NCI-H187 (cell line): ENCODE measurements around the gene NHEJ1.
"Not testable (repeated sequence)": the region's sequence is repeated elsewhere in the genome, so short reads cannot be mapped to it uniquely, and the experiment has no call there.

Experiments
- DNase-seq, 2 experiments: peaks; one replicate each; lab custom pipeline; 2025; lab: John Stamatoyannopoulos, UW

The NHEJ1 gene, protein sequence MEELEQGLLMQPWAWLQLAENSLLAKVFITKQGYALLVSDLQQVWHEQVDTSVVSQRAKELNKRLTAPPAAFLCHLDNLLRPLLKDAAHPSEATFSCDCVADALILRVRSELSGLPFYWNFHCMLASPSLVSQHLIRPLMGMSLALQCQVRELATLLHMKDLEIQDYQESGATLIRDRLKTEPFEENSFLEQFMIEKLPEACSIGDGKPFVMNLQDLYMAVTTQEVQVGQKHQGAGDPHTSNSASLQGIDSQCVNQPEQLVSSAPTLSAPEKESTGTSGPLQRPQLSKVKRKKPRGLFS

DNA sequence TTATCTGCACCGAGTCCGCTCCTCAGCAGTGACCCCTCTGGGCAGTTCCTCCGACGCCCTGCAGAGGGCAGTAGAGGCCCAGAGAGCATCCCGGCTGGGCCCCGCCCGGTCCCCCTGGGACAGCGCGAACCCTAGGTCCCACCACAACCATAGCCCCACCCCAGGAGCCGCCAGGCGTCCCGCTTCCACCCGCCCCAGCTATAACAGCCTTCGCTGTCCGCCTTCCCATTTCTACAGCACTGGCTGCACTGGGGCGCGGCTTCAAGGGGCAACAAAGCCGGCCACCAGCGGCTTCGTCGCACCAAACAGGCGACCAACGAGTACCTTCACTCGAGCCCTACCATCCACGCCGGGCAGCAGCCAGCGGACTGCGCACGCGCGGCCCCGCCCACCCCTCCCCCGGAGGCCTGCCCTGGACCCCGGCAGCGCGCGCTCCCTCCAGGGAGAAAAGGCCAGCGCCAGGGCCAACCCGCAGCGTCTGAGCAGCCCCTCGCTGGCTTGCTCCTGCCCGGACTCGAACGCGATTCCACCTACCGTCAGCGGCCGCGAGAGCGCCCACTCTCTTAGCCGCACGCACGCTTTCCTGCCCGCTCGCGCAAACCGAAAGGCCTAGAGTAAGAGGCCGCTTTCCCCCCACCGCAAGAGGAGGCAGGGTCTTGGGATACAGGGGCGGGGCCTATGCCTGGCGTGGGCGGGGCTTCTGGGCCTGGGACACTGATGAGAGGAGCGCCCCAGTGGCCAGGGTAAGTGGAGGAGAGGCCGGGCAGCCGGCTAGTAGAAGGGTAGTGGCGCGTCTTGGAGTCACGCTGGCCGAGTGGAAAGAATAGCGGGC lies at the start of gene NHEJ1:
Gene NHEJ1 (minus strand): TSS at position 630 of the 832 bp plus-strand sequence. CDS start 2,453 bp downstream, outside the sequence.
- peak; percentile 65 to 78 for DNase-seq

DNA sequence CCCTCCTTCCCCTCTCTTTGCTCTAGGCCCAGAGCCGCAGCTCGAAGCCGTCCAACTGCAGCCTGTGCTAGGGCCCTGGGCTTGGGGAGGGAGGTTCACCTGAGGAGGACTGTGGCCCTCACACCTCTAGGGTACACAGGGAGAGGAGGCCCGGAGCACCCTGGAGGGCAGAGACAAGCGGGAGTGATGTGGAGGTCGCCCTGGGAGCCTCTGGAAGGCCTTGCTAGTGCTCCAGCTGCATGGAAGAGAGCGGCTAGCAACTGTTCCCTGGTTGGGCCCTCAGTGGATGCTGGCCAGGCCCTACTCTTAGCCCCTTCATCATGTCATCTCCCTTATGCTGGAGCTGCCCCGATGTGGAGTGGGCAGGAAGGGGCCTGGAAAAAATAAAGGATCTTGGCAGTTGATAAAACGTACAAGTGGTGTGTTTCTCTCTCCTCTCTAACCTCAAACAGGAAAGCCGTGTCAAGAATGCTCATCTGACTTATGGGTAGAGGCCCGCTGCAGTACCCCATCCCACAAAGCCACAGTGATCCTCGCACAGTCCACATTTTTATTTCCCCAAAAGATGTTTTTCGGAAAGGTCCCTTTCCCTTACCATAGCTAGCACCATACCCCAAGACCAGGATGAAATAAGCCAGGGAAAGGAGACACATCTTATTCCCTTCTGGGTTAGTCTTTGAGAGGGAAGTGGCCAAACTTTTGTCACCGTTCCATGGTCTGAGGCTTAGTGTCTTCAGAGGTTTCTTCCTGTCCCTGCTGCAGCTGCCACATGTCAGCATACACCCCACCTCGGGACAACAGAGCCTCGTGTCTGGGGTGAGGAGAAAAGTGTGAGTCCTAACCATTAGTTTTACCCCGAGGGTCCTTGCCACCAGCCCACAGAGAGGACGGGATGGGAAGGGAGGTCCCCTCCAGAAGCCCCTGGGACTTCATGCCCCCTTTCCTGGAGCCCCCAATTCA lies 48.9 kb upstream of the NHEJ1 start:
- DNase-seq = no peak

DNA sequence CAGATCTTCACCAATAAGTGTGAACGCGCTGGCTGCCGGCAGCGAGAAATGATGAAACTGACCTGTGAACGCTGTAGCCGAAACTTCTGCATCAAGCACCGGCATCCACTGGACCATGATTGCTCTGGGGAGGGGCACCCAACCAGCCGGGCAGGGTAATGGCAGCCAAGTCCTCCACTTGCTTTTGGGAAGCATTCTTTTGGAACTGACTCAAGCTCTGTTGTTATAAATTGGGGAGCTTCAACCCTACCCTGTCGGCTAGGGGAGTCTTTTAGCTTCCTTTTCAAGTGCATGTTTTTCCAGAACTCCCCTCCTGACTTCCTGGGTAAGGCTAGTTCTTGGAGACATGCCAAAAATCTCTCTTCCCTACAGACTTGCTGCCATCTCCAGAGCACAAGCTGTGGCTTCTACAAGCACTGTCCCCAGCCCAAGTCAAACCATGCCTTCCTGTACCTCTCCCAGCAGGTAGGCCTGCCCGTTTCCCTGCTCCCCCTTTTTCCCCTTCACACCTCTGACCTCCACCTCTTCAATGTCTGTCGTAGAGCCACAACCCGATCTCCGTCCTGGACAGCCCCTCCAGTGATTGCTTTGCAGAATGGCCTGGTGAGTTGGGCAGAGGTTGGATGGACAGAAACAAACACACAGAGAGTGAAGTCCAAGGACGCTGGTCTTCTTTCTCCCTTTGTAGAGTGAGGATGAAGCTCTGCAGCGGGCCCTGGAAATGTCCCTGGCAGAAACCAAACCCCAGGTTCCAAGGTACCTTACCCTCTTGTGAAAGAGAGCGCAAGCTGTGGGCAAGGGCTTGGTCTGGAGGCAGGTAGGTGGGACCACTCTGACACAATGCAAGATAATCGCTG lies 47.5 kb upstream of the NHEJ1 start:
- DNase-seq = no peak

DNA sequence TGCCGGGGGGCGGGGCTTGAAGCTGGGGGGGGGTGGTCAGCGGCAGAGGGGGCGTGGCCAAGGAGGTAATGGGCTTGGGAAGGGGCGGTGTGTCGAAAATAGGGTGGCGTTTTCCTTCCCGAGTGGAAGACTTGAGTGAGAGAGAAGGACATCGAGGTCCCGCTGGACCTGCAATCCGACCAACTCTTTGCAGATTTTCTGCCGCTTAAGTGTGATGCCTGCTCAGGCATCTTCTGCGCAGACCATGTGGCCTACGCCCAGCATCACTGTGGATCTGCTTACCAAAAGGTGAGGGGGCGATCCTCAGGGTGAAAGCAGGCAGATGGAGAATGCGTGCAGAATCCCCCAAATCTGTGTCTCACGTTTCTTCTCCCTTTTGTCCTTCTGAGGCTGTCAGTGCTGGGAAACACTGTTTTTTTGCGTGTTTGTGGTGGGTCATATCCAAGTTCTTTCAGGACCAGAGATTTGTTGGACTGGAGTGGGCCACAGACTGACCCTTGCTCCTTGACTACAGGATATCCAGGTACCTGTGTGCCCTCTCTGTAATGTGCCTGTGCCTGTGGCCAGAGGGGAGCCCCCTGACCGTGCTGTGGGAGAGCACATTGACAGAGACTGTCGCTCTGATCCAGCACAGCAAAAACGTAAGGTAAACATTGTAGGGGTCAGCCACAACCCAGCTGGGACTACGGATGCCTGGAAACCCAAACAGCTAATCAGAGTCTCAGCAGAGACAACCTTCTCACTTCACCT lies 46.7 kb upstream of the NHEJ1 start:
- no peak for DNase-seq

DNA sequence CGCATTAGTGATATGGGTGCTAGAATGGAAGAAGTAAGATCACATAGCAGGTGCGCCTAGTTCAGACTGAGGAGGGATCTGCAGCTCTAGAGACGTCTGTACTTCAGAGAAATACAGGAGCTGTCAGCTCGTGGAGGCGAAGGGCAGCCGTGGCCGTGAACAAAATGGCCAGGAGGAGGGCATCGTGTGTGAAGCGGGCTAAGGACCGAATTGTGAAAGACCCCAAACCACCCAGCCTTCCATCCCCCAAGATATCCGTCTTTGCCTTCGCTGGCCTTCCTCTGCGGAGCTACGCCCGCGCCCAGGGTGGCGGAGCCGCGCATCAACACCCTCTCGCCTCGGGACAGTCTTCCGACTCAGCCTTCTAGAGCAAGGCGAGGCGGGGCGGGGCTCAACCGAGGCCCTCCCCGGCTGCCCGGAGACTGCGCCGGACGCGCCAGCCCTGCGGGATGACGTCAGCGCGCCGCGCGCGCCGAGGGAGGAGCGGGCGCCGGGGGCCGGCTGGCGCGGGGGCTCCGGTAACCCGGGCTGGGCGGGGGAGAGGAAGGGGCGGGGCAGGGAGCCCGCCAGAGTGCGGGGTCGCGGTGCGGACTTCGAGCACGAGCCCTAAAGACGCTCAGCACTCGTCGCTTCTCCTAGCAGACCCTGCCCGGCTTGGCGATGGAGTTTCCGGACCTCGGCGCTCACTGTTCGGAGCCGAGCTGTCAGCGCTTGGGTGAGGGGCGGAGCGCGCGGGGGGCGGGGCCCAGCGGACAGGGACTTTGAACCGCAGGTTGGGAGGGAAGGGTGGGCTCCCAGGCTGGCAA lies 45.9 kb upstream of the NHEJ1 start, which contains the start of gene ZFAND2B:
Gene ZFAND2B (plus strand): TSS at position 455 of the 806 bp plus-strand sequence. CDS start 206 bp downstream, at position 661.
- peak; percentile 64 to 74 for DNase-seq

DNA sequence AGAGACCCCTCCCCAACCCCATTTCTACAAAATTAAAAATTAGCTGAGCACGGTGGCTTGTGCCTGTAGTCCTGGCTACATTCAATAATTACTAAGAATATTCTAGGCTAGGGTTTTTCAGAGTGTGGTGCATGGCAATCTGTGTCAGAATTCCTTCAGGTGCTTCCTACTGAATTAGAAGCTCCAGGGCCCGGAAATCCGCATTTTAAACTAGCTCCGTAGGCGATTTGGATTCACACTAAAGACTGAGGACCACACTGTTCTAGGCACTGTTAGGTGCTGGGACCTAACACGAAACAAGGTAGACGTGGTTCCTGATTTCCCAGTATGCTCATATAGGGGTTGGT lies 45.3 kb upstream of the NHEJ1 start:
- DNase-seq = no peak

DNA sequence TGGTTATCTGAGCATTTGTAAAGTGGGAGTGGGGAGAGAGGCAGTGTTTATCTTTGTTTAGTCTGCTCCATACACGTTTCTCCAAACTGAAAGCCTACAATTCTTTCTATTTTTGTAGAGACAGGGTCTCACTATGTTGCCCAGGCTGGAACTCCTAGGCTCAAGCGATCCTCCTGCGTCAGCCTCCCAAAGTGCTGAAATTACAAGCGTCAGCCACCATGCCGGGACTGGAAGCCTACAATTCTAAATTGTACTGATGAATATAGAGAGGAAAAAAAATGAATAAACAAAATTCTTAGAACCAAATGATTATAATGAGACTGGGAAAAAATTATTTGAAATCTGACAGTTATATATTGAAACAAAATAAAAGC lies 44.5 kb upstream of the NHEJ1 start:
- DNase-seq = no peak

DNA sequence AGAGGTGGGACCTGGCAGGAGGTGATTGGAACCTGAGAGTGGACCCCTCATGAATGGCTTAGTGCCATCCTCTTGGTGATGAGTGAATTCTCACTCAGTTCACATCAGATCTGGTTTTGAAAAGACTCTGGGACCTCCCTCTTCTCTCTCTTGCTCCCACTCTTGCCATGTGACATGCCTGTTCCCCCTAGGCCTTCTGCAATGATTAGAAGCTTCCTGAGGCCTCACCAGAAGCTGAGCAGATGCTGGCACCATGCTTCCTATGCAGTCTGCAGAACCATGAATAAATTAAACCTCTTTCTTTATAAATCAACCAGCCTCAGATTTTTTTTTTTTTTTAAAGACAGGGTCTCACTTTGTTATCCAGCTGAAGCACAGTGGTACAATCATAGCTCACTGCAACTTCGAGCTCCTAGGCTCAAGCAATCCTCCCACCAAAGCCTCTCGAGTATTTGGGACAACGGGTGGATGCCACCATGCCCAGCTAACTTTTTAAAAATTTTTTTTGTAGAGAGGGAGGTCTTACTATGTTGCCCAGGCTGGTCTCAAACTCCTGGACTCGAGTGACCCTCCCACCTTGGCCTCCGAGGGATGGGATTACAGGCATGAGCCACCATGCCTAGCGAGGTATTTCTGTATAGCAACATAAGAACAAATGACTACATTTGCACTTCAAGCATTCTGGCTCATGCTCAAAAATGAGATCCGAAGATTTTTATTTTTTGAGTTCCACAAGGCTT lies 44.0 kb upstream of the NHEJ1 start:
- DNase-seq = no peak

DNA sequence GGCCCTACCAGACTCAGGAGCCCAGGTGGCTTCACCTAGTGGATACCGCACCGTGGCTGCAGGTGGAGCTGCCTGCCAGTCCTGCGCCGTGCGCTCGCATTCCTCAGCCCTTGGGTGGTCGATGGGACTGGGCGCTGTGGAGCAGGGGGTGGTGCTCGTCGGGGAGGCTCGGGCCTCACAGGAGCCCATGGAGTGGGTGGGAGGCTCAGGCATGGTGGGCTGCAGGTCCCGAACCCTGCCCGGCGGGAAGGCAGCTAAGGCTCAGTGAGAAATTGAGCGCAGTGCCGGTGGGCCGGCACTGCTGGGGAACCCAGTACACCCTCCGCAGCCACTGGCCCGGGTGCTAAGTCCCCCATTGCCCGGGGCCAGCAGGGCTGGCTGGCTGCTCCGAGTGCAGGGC lies 40.7 kb upstream of the NHEJ1 start:
- not testable (repeated sequence) for DNase-seq

DNA sequence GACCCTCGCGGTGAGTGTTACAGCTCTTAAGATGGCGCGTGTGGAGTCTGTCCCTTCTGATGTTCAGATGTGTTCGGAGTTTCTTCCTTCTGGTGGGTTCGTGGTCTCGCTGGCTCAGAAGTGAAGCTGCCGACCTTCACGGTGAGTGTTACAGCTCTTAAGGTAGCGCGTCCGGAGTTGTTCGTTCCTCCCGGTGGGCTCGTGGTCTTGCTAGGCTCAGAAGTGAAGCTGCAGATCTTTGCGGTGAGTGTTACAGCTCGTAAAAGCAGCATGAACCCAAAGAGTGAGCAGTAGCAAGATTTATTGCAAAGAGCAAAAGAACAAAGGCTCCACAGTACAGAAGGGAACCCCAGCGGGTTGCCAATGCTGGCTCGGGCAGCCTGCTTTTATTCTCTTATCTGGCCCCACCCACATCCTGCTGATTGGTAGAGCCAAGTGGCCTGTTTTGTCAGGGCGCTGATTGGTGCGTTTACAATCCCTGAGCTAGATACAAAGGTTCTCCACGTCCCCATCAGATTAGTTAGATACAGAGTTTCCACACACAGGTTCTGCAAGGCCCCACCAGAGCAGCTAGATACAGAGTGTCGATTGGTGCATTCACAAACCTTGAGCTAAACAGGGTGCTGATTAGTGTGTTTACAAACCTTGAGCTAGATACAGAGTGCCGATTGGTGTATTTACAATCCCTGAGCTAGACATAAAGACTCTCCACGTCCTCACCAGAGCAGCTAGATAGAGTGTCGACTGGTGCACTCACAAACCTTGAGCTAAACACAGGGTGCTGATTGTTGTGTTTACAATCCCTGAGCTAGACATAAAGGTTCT lies 40.1 kb upstream of the NHEJ1 start:
- not testable (repeated sequence) for DNase-seq

DNA sequence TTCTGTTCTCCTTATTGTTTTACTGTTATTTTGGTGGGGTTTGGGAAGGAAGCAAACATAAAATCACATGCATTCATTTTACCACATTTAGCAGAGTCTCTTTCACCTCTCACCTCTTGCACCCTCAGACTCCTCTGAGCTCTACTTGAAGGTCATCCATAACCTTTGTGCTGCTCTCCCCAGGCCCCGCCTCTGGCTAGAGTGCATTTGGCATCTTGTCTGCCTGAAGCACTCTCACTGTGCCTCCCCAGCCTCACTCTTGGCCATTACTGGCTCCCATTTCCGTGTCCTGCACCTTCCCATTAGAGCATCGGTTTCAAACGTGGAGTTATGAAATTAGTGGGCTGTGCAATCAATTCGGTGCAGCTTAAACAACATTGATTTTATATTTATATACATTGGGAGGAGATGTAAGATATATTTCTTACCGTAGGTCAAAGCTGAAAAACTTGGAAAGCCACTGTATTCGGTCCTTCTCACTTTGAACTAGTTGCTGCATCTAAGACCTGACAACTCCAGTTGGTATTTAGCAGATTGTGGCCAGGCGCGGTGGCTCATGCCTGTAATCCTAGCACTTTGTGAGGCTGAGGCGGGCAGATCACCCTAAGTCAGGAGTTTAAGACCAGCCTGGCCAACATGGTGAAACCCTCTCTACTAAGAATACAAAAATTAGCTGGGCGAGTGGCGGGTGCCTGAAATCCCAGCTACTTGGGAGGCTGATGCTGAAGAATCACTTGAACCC lies 39.0 kb upstream of the NHEJ1 start:
- DNase-seq = no peak

DNA sequence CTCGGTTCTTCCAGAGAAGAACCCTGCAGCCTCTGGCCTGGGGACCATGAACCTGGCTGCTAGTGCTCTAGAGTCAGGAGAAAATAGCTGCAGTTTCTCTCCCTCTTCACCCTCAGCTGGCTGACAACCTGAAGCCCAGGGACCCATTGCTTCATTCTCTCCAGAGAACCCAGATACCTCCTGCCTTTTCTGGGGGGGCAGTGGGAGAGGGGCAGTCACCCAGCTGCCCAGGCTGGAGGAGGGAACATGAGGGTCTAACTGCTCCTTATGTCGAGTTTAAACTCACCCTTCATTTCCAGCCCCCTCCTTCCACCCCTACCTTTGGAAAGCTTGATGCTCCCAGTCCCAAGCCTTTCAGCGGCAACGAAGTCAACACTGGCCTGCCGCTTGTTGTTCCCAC lies 38.4 kb upstream of the NHEJ1 start:
- DNase-seq = no peak

DNA sequence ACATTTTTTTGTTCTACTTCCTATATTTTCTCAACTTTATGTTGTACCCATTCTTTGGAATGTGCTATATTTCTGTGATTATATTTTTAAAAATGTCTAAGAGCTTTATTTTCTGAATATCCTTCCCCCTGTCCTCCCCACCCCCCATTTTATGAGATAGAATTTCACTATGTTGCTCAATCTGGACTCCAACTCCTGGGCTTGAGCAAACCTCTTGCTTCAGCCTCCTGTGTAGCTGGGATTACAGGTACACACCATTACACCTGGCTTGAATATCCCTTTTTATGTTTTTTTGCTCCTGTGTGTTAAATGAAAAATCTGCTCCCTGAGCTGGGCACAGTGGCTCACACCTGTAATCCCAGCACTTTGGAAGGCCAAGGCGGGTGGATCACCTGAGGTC lies 36.8 kb upstream of the NHEJ1 start:
- no peak for DNase-seq

DNA sequence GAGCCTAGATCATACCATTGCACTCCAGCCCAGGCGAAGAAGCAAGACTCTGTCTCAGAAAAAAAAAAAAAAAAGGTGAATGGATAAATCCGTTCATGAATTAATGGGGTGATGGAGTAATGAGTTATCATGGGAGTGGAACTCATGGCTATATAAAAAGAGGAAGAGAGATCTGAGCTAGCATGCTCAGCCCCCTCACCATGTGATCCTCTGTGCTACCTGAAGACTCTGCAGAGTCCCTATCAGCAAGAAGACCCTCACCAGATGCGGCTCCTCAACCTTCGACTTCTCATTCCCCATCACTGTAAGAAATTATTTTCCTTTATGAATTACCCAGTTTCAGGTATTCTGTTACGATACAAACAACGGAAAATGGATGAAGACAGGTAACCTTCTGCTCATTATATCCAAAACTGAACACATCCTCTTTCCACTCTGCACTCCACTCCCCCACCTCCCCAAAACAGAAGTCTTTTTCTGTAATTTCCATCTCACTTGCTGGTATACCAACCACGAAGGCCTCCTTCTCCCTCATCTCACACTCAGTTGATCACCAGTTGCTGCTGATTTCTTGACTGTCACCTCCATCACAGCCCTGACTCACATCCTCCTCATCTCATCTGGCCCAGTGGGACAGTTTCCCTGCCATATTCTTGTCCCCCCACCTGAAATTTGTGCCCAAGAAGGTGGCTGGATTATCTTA lies 26.3 kb upstream of the NHEJ1 start:
- no peak for DNase-seq

DNA sequence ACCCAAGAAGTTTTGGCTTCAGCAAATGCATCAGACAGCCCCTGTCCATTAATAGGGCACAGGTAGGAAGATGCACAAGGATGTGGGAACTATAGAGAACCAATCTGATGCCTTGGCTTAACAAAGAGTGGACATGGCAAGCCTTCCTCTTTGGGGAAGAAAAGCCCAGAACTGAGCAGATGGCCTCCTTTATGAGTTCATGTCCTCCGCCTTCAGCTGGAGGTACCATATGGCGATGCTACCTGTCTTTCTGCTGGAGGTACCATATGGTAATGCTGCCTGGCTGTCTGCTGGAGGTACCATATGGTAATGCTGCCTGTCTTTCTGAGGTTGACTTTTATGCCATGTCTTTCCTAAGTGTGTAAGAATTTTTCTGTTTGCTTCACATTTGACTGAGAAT lies 23.5 kb upstream of the NHEJ1 start:
- no peak for DNase-seq

DNA sequence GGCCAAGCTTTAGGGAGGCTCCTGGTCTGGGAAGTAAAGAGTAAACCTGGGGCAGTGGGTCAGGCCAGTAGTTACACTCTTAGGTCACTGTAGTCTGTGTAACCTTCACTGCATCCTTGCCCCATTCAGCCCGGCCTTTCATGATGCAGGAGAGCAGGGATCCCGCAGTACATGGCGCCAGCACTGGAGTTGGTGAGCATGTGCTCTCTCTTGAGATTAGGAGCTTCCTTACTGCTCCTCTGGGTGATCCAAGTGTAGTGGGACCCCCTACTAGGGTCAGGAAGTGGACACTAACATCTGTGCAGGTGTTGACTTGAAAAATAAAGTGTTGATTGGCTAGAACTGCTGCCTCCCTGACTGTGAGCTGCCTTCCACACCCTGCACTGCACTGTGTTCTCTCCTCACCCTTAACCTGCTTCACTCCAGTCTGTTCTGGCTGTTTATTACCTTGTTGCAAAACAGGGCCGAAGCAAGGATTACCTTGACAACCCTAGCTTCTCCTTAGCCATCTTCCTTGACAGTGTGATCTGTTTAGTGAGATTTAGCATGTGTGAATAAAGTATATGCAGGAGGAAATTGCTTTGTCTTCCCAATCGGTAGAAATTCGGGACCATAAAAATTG lies 22.6 kb upstream of the NHEJ1 start:
- DNase-seq = no peak
